Measurements from ENCODE around the gene PGBD2.

DNA sequence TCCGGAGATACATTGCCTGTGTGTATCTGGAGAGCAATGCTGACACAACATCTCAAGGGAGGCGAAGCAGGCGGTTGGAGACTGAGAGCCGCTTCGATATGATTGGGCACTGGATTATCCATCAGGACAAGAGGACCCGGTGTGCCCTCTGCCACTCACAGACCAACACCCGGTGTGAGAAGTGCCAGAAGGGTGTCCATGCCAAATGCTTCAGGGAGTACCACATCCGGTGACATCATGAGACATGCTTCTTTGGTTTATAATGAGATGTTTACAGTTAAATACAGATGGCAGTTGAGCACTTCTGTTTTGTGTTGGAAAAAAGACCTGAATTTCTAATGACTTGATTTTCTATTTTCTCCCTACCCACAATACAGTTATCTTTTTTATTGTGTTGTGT, 12.1 kb downstream of the PGBD2 start:
- TF ChIP-seq, protein P1, sequence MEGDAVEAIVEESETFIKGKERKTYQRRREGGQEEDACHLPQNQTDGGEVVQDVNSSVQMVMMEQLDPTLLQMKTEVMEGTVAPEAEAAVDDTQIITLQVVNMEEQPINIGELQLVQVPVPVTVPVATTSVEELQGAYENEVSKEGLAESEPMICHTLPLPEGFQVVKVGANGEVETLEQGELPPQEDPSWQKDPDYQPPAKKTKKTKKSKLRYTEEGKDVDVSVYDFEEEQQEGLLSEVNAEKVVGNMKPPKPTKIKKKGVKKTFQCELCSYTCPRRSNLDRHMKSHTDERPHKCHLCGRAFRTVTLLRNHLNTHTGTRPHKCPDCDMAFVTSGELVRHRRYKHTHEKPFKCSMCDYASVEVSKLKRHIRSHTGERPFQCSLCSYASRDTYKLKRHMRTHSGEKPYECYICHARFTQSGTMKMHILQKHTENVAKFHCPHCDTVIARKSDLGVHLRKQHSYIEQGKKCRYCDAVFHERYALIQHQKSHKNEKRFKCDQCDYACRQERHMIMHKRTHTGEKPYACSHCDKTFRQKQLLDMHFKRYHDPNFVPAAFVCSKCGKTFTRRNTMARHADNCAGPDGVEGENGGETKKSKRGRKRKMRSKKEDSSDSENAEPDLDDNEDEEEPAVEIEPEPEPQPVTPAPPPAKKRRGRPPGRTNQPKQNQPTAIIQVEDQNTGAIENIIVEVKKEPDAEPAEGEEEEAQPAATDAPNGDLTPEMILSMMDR (optimal IDR thresholded peaks at IDR 0.05 in 1 of 3, IDR thresholded peaks at IDR 0.05 in 1 of 3, conservative IDR thresholded peaks at IDR 0.05 in 1 of 3; ENCODE audit: extremely low read depth in 1 of 3, insufficient read depth in 2 of 3, low read length in 3 of 3): no peak
- TF ChIP-seq EZH2 (IDR thresholded peaks at IDR 0.05; ENCODE audit: low read length): no peak

Measured in keratinocyte (primary cell).